GM13977 (cell line): ENCODE data around the gene GNAL.

Experiments
- DNase-seq: peaks from one replicate; pipeline ENCODE4 v3.0.0; 2012; ENCODE audit warnings: low spot score
- CTCF ChIP-seq: IDR thresholded peaks from 2 replicates; pipeline ENCODE4 v1.5.1; 2012; ENCODE audit warnings: mild to moderate bottlenecking, control low read depth; ENCODE audit not compliant: insufficient read depth; ENCODE audit errors: extremely low read depth, missing control alignments
- in situ Hi-C: fragments of 300-500 bp; cut with MboI; formaldehyde crosslinking; loops from one replicate; pipeline ENCODE4 v1.12.0; 2022; ENCODE audit warnings: low sequenced_read_pairs, low pct_unique_long_range_greater_than_20kb, mixed read lengths, inconsistent platforms; ENCODE audit not compliant: unreplicated experiment

Gene GNAL

GRCh38 chr18:11728249-11728648 lies 39.2 kb downstream of the GNAL start:
- TF ChIP-seq CTCF = peak; percentile 21
- in situ Hi-C loops = loop anchor here (25.0 kb wide), 1 partner anchor 309 kb away; no protein-coding TSS in a partner anchor
- no peak for DNase-seq

- in situ Hi-C loops = loop anchor here (25.0 kb wide), 1 partner anchor 308 kb away; no protein-coding TSS in a partner anchor
- no peak for TF ChIP-seq CTCF
- DNase-seq = no peak
Measured at GRCh38 chr18:11729556-11729955, 40.5 kb downstream of the GNAL start.

GRCh38 chr18:11733031-11733430 lies 44.0 kb downstream of the GNAL start:
- TF ChIP-seq CTCF = peak; percentile 94
- in situ Hi-C loops = loop anchor here (25.0 kb wide), 1 partner anchor 304 kb away; no protein-coding TSS in a partner anchor
- DNase-seq = peak; percentile 79

GRCh38 chr18:11736656-11737055 lies 47.6 kb downstream of the GNAL start:
- no peak for DNase-seq
- TF ChIP-seq CTCF = no peak
- in situ Hi-C loops = loop anchor here (25.0 kb wide), 1 partner anchor 301 kb away; no protein-coding TSS in a partner anchor

- no peak for DNase-seq
- in situ Hi-C loops = loop anchor here (25.0 kb wide), 1 partner anchor 297 kb away; no protein-coding TSS in a partner anchor
- no peak for TF ChIP-seq CTCF
Measured at GRCh38 chr18:11739893-11740292, 50.8 kb downstream of the GNAL start.

GRCh38 chr18:11740461-11740860 lies 51.4 kb downstream of the GNAL start:
- in situ Hi-C loops = loop anchor here (25.0 kb wide), 1 partner anchor 297 kb away; no protein-coding TSS in a partner anchor
- DNase-seq = no peak
- TF ChIP-seq CTCF = no peak
